ENCODE data around the gene UPK1B. TPM values are rescaled to one million over a fixed set of nuclear protein-coding genes. Genes with fewer than 3 reads are reported as not detected.

Gene UPK1B
- total RNA-seq, 2 experiments from 2014 or later, result not detected

- Mint-ChIP-seq H3K9me3 (ENCODE audit: insufficient read depth) (no peaks in the 10 kb centered on the region), H3K27ac (no peak overlapping the region), H3K36me3 (ENCODE audit: low read depth) (no peaks in the 10 kb centered on the region), H3K4me3 (no peak overlapping the region), H3K27me3 (ENCODE audit: low read depth) (peaks cover 5% of the 10 kb centered on the region), H3K4me1 (ENCODE audit: low read depth) (no peaks in the 10 kb centered on the region)
- POLR2A ChIA-PET, result no interaction called here
- ATAC-seq (no peak), DNase-seq (no peak)
- CTCF ChIA-PET, result no interaction called here
Measured at GRCh38 chr3:119181765-119182164, 8.4 kb downstream of the UPK1B start.

- Mint-ChIP-seq H3K4me1 (ENCODE audit: low read depth) (no peaks in the 10 kb centered on the region), H3K27ac (no peak overlapping the region), H3K9me3 (ENCODE audit: insufficient read depth) (no peaks in the 10 kb centered on the region), H3K27me3 (ENCODE audit: low read depth) (no peaks in the 10 kb centered on the region), H3K4me3 (no peak overlapping the region), H3K36me3 (ENCODE audit: low read depth) (no peaks in the 10 kb centered on the region)
- ChIA-PET POLR2A (no interaction called here), CTCF (no interaction called here)
- DNase-seq, result no peak
- no peak for ATAC-seq
Measured at GRCh38 chr3:119184111-119184510, 10.7 kb downstream of the UPK1B start.

GRCh38 chr3:119184796-119185570 lies 11.6 kb downstream of the UPK1B start:
- H3K36me3 Mint-ChIP-seq (ENCODE audit: low read depth), result no peaks in the 10 kb centered on the region
- ATAC-seq, result no peak
- no peak overlapping the region for H3K4me3 Mint-ChIP-seq
- no peaks in the 10 kb centered on the region for H3K9me3 Mint-ChIP-seq (ENCODE audit: insufficient read depth)
- H3K4me1 Mint-ChIP-seq (ENCODE audit: low read depth), result no peaks in the 10 kb centered on the region
- H3K27ac Mint-ChIP-seq, result no peak overlapping the region
- DNase-seq, result no peak
- POLR2A ChIA-PET, result no interaction called here
- CTCF ChIA-PET, result no interaction called here
- H3K27me3 Mint-ChIP-seq (ENCODE audit: low read depth), result no peaks in the 10 kb centered on the region

GRCh38 chr3:119187266-119187665 lies 13.9 kb downstream of the UPK1B start:
- Mint-ChIP-seq H3K9me3 (ENCODE audit: insufficient read depth) (no peaks in the 10 kb centered on the region), H3K27me3 (ENCODE audit: low read depth) (no peaks in the 10 kb centered on the region), H3K4me1 (ENCODE audit: low read depth) (no peaks in the 10 kb centered on the region), H3K27ac (no peak overlapping the region), H3K36me3 (ENCODE audit: low read depth) (no peaks in the 10 kb centered on the region), H3K4me3 (no peak overlapping the region)
- ChIA-PET CTCF (no interaction called here), POLR2A (no interaction called here)
- DNase-seq, result no peak
- ATAC-seq, result no peak

DNA sequence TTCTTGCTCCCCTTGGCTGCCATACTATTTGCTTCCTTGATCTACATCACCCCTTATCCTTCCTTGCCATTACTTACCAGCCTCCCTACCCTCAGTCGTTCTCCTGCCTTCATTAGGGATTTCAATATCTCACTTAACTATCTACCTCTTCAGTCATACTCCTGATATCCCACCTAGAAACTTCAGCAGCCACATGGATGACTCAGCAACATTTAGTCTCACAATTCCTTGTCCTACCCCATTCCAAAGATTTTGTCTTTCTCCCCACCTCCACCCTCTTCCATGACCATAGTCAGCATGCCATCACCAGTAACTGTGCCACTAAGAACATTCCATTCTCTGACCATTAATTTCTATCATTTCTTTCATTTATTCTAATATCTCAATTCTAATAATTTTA lies 18.4 kb downstream of the UPK1B start:
- H3K9me3 Mint-ChIP-seq (ENCODE audit: insufficient read depth), result no peaks in the 10 kb centered on the region
- H3K36me3 Mint-ChIP-seq (ENCODE audit: low read depth), result no peaks in the 10 kb centered on the region
- ChIA-PET CTCF (no interaction called here), POLR2A (no interaction called here)
- DNase-seq (no peak), ATAC-seq (no peak)
- H3K27me3 Mint-ChIP-seq (ENCODE audit: low read depth), result peaks cover 12% of the 10 kb centered on the region
- no peak overlapping the region for H3K27ac Mint-ChIP-seq
- H3K4me3 Mint-ChIP-seq, result no peak overlapping the region
- H3K4me1 Mint-ChIP-seq (ENCODE audit: low read depth), result no peaks in the 10 kb centered on the region

DNA sequence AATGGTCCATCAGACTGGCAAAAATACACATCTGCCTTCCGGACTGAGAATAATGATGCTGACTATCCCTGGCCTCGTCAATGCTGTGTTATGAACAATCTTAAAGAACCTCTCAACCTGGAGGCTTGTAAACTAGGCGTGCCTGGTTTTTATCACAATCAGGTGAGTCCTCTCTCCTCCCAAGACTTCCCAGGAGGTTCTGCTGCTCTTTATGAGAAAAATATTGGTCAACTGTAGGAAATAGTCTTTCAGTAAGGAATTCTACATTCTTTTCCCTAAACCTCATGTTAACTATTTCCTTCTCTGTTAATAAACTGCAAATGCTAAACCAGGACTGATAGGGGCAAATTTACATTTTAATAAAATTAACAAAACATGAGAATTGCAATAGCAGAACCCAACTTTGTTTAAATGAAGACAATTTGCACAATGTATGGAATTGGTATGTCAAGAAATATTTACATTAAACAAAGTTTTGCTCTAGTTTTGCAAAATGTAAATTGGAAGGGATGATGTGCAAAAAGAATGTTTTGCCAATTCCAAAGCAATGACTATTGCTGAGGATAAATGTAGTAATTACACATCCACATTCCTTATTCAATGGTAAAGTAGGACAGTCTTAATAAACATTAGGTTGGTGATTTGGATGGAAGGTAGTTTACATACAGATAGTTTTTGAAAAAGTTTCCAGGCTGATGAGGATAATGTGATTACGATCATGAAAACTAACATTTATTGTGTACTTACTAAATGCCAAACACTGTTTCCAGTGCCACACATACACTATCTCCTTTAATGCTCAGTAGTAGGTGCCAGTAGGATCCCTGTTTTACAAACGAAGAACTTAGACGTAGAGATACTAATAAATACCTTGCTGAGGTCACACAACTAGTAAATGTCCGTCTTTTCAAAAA lies 21.1 kb downstream of the UPK1B start:
- CTCF ChIA-PET, result no interaction called here
- Mint-ChIP-seq H3K36me3 (ENCODE audit: low read depth) (no peaks in the 10 kb centered on the region), H3K4me3 (no peak overlapping the region), H3K9me3 (ENCODE audit: insufficient read depth) (no peaks in the 10 kb centered on the region), H3K27ac (no peak overlapping the region), H3K4me1 (ENCODE audit: low read depth) (no peaks in the 10 kb centered on the region), H3K27me3 (ENCODE audit: low read depth) (peaks cover 12% of the 10 kb centered on the region)
- DNase-seq (no peak), ATAC-seq (no peak)
- POLR2A ChIA-PET, result no interaction called here

DNA sequence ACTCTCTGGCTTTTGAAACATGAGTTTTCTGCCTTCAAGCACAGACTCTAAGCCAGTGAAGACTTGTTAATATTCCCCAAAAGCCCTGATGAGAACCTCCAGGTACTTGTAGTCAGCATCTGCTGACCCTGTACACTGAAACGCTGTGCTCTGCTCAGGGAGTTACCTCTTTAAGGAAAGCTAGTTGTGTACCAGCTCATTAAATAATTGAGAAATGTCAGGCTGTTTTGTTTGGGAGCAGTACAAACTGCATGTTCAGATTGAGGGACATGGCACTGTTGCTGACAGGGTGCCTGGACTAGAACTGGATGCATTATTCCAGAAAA lies 21.7 kb downstream of the UPK1B start:
- Mint-ChIP-seq H3K9me3 (ENCODE audit: insufficient read depth) (no peaks in the 10 kb centered on the region), H3K27me3 (ENCODE audit: low read depth) (peaks cover 12% of the 10 kb centered on the region), H3K4me3 (no peak overlapping the region), H3K4me1 (ENCODE audit: low read depth) (no peaks in the 10 kb centered on the region), H3K27ac (no peak overlapping the region), H3K36me3 (ENCODE audit: low read depth) (no peaks in the 10 kb centered on the region)
- DNase-seq, result no peak
- CTCF ChIA-PET, result no interaction called here
- ATAC-seq, result no peak
- POLR2A ChIA-PET, result no interaction called here

DNA sequence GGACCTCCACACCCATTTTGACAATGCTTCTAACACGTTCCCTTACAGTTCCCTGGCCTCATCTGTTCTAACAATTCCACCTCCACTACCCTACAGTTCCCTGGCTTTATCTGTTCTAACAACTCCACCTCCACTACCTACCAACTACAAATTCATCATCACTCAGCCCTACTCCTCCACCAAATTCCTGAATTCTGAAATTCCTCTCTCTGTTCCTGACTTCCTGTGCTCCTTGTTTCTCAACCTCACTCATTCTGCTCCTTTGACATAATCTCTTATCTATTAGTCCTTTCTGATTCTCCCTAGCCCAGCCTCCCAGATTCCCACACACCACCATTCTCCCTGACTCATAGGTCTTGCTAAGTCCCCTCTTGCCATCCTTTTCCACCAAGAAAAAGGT lies 22.5 kb downstream of the UPK1B start:
- no peaks in the 10 kb centered on the region for H3K36me3 Mint-ChIP-seq (ENCODE audit: low read depth)
- no peaks in the 10 kb centered on the region for H3K9me3 Mint-ChIP-seq (ENCODE audit: insufficient read depth)
- CTCF ChIA-PET, result no interaction called here
- peaks cover 12% of the 10 kb centered on the region for H3K27me3 Mint-ChIP-seq (ENCODE audit: low read depth)
- H3K27ac Mint-ChIP-seq, result no peak overlapping the region
- H3K4me3 Mint-ChIP-seq, result no peak overlapping the region
- H3K4me1 Mint-ChIP-seq (ENCODE audit: low read depth), result no peaks in the 10 kb centered on the region
- ATAC-seq (no peak), DNase-seq (no peak)
- POLR2A ChIA-PET, result no interaction called here

GRCh38 chr3:119205209-119205608 lies 31.8 kb downstream of the UPK1B start:
- Mint-ChIP-seq H3K36me3 (ENCODE audit: low read depth) (peaks cover 26% of the 10 kb centered on the region), H3K27me3 (ENCODE audit: low read depth) (no peaks in the 10 kb centered on the region), H3K9me3 (ENCODE audit: insufficient read depth) (no peaks in the 10 kb centered on the region), H3K4me3 (no peak overlapping the region), H3K4me1 (ENCODE audit: low read depth) (peaks cover 15% of the 10 kb centered on the region), H3K27ac (no peak overlapping the region)
- POLR2A ChIA-PET, result no interaction called here
- no peak for DNase-seq
- CTCF ChIA-PET, result interaction anchor here (2.6 kb wide), 1 partner anchor 36 kb away, joined by 7 read pairs; the partner anchor contains the start of gene B4GALT4
- no peak for ATAC-seq

DNA sequence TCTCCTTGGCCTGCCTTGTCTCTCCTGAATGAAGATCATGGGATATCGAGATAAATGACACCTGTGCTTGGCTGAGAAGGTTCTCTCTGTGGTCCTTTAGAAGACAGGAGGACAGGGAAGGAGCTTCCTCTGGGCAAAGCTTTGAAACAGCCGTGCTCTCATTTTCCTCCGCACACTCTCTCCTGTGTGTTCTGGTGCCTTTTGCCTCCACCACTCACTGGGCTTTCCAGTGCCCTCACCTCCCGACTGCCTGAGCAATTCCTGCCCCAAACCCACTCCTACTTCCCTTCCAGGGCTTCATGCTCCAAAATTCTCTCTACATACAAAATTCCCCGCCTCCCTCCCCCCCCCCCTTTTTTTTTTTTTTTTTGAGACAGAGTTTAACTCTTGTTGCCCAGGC lies 32.3 kb downstream of the UPK1B start:
- ATAC-seq, result no peak
- Mint-ChIP-seq H3K4me1 (ENCODE audit: low read depth) (peaks cover 15% of the 10 kb centered on the region), H3K36me3 (ENCODE audit: low read depth) (peaks cover 30% of the 10 kb centered on the region), H3K27me3 (ENCODE audit: low read depth) (no peaks in the 10 kb centered on the region), H3K27ac (no peak overlapping the region), H3K4me3 (no peak overlapping the region), H3K9me3 (ENCODE audit: insufficient read depth) (no peaks in the 10 kb centered on the region)
- no peak for DNase-seq
- POLR2A ChIA-PET, result no interaction called here
- CTCF ChIA-PET, result interaction anchor here (2.6 kb wide), 1 partner anchor 35 kb away, joined by 7 read pairs; the partner anchor contains the start of gene B4GALT4

DNA sequence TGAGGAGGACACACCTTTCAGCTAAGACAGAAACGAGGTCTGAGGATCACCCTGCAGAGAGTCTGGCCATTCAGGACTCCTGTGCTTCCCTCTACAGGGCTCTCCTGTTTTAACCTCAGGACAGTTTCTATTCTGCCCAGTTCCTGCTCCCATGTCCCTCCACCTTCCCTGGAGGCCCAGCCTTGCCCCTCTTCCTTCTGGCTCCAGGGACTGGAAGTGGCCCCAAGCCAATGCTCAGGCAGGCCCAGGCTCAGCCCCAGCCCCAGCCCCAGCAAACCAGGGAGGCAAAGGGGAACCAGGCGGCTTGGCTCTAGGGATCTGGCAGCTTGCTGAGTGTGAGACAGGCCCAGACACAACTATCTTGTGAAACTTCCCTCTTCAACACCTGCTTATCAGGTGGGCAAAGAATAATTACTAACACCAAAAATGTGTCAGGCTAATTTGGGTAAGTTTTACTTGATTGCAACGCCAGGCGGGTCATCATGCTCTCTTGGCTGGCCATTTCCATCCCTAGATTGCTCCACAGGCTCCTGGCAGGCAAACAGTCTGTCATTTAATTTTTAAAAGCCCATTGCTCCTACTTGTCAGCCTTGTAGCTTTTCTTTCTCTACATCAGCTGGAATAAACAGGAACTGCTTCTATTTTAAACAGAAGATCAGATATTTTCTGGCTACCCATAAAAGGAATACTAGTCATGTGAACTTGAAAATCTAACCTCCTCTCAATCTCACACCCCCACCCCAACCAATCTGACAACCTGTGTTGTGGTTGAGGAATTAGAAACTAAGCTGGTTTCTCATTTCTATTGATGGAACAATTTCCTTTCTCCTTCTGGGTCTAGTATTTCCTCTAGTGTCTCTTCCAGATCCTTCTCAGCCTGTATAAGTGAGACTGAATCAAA lies 33.5 kb downstream of the UPK1B start:
- Mint-ChIP-seq H3K4me3 (no peak overlapping the region), H3K27me3 (ENCODE audit: low read depth) (no peaks in the 10 kb centered on the region), H3K4me1 (ENCODE audit: low read depth) (peaks cover 15% of the 10 kb centered on the region), H3K9me3 (ENCODE audit: insufficient read depth) (no peaks in the 10 kb centered on the region), H3K36me3 (ENCODE audit: low read depth) (peaks cover 34% of the 10 kb centered on the region), H3K27ac (peak overlapping the region; percentile 32)
- ATAC-seq, result no peak
- DNase-seq, result no peak
- ChIA-PET POLR2A (interaction anchor here (0.8 kb wide), 1 partner anchor 12 kb away, joined by 3 read pairs; no protein-coding TSS in a partner anchor), CTCF (no interaction called here)

- ATAC-seq, result peak; percentile 23
- CTCF ChIA-PET, result no interaction called here
- no peaks in the 10 kb centered on the region for H3K27me3 Mint-ChIP-seq (ENCODE audit: low read depth)
- H3K36me3 Mint-ChIP-seq (ENCODE audit: low read depth), result peaks cover 38% of the 10 kb centered on the region
- no peaks in the 10 kb centered on the region for H3K9me3 Mint-ChIP-seq (ENCODE audit: insufficient read depth)
- peaks cover 15% of the 10 kb centered on the region for H3K4me1 Mint-ChIP-seq (ENCODE audit: low read depth)
- H3K27ac Mint-ChIP-seq, result no peak overlapping the region
- no peak for DNase-seq
- POLR2A ChIA-PET, result no interaction called here
- H3K4me3 Mint-ChIP-seq, result no peak overlapping the region
Measured at GRCh38 chr3:119207512-119207875, 34.1 kb downstream of the UPK1B start.

Measured in activated CD8-positive, alpha-beta T cell treated with anti-CD3 and anti-CD28 coated beads, Interleukin-2, amount 10 ng/mL, durations not matched to agents 7 days and 5 days (primary cell).